Muscle of back (tissue), 11 donors: ENCODE measurements around the gene SH3RF3. TPM values are rescaled to one million over a fixed set of nuclear protein-coding genes. Genes with fewer than 3 reads are reported as not detected.

Experiments used
- DNase-seq, 3 donors: peaks; one replicate each; pipeline versions ENCODE4 v3.0.0 to v3.0.0-alpha.2; 2013
- polyA plus RNA-seq, 10 donors: library from polyadenylated mRNA; unstranded; fragments of 120-200 nt; gene quantifications; one replicate each; pipeline ENCODE4 v1.2.1, GENCODE V29; 2013; ENCODE audit not compliant: insufficient read length in 10 of 10

The SH3RF3 gene
- polyA plus RNA-seq, 10 donors = 3.8 to 7.0 (median 4.7) TPM

DNA sequence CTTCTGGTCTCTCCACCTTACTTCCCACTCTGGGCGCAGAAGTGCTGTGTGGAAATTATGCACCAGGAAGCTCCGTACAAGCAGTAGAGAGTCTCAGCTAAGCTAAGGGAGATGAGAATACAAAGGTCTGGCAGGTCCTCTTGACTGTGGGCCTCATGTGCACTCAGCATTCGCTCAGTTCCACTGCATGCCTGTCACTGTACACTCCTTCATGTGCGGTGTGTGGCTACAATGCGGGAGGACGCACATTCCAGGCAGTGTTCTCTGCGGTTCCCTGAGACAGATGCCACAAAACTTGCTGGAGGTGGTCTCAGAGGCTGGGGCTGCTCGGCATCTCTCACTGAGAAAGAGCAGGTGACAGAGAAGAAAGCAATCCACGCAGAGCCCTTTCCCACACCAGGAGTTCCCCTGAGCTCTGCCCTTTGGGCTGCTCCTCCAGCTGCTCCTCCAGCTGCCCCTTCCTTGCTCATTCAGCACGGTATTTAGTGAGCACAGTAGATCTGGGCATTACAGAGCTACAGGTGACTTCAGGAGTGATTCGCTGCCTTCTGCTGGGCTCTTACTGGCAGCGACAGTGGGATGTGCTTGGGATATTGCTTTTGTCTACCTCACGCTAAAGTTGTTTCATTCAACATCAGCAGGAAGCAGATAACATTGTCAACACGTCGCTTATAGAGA is 176.6 kb downstream of the SH3RF3 start:
- no peak for DNase-seq

DNA sequence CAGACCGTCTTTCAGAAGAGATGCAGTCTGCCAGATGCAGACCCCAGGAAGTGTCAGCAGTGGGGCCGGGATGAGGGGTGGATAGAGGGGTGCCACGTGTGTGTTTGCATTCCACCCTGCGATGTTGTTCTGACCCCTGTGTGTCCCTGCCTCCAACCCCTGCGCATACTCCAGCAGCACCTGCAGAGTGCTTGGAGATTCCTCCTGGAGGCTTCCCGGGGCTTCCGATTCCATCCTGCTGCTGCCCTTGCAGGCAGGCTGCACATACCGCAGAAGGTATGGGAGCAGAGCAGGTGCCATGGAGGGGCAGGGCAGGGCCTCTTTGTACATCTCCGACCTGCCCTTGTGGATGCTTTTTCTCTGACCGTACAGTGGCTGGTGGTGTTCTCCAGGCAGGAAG is 177.2 kb downstream of the SH3RF3 start:
- DNase-seq = no peak

DNA sequence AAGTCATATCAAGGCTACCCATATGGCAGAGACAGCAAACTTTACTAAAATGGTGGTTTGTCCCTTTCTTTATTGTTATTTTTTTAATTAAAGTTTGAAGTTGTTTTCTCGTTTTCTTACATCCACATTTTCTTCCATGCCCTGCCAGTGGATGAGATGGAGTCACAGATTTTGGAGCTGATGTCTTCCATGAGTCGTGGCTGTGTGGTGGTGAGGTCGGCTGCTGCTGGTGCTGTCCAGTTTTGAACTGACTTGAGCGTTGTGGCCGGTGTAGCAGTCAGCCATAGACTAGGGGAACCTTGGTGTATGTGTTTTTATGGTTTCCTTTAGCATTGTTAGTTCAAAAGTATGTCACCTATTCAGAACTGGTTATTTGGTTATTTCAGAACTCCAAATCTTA is 182.8 kb downstream of the SH3RF3 start:
- DNase-seq = no peak

DNA sequence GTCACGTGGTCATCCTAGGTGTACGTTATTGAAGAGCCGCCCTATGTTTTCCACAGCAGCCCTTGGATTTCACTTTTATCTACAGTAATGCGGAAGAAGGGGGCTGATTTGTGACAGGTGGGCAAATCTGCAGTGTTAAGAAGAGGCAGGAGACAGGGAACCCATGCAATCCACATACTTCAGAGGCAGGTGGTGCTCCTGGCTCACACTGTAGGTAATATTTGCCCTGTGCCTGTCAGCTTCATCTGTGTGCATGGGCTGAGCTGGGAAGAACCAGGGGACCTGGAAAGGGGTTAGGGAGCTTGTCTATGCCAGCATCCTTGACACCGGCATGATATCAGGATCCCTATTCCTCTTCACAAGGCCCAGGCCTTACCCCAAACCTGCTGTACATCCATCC is 183.9 kb downstream of the SH3RF3 start:
- no peak for DNase-seq

DNA sequence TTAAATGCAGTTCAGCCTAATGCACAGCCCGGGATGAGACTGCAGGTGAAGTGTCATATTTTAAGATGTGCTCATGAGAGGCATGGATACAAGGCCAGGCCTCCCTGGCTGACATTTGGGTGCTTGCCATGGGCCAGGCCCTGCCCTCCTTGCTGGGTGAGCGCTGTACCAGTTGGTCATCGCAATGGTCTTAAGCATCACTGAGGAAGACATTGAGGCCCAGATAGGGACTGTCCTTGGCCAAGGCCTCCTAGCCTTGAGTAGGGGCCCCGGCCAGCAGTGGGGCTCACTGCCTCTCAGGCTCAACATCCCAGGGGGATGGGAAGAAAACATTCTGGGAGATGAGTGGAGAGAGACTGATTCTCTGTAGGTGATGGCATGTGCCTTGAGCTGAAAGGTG is 184.3 kb downstream of the SH3RF3 start:
- DNase-seq = no peak

DNA sequence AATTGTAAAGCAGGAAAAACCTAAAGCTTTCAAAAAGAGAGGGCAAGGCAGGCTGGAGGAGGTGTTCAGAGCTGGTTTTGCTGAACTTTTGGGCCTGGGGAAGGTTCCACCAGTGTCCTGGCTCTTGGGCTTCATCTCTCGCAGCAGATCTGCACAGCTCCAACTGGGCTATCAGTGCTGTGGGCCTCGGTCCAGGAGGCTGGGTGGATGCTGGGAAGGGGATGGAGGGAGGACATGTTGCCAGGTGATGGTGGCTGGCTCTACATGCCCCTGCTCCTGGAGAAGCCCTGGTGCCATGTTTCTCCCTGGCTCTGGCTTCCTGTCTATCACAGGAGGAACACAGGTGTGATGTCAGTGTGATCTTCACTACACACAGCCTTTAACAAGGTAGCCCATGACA is 187.1 kb downstream of the SH3RF3 start:
- DNase-seq = no peak

DNA sequence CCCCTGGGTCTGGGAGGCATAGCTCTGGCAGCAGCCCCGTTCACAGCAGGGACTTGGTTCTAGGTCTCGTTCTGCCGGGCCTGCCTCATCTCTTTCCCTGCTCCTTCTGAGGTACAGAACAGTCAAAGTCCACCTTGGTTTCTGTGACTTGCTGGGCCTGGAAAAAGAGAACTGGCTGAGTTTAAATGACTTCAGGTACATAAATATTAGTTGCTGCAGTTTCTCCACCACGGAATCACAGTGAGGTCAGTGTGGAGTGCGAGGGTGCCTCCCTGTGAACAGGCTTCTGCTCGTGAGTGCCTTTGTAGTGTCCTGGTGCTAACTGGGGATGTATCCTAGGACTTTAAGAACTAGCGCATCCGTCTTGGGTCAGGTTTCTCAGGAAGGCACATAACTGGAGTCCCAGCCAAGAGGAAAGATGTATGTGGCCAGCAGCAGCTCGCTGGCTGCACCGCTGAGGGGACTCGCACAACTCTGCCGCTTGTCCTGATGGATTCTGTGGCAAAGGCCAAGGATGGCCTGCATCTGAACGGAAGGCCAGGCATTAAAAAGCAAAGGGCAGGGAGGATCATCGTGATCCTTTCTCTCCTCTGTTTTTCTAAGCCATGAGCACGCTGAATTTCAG is 188.6 kb downstream of the SH3RF3 start:
- peak; percentile 28 to 80 (median 50) for DNase-seq

DNA sequence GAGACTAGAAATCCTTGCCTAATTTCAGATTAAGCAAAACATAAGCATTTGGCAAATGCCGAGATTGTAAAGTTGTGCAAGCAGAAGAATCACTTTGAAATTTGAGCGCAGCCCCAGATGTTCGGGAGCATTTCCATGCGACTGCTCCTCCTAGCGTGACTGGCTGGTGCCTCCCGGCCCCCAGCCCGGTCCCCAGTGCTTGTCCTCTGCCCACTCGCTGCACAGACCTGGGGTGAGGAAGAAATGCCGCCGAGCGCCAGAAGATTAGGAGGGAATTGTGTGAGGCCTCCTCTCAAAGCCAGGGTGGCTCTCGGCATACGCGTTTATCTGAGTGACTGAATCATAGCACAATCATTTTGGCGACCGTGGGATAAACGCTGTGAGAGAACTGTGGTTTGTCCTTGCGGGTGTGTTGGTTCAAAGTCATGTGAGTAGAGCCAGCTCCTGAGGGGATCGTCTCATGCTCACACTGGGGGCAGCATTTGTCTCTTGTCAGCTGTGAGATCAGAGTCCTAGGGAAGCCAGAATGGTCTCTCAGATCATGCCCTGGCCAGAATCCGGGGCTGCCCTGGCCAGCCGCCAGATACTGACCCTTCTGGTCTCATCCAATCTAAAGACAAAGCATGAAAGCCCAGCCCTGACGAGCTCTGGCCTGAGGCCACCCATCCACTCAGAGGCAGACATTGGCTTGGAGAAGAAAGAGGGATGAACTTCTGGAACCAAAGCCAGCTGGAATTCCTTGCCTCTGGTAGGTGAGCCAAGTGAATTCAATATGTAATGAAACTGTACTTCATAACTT is 189.3 kb downstream of the SH3RF3 start:
- peak; percentile 86 to 98 (median 95) for DNase-seq

DNA sequence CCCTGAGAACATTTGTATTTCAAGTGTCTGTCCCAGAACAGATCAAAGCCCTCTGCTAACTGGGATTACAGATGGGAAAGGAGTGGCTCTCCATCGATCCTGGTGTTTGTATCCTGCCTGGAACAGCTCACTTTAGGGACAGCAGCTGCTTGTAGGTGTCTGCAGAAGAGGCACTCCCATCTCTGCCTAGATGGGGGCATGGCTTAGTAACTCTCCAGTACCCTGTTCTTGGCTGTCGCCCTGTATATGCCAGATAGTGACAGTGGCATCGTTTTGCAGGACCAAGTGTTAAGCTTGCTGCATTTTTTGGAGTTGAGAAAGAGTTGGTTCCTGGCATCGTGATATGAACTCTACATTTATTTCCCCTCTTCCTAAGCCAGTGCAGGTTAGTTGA is 189.9 kb downstream of the SH3RF3 start:
- DNase-seq = no peak

DNA sequence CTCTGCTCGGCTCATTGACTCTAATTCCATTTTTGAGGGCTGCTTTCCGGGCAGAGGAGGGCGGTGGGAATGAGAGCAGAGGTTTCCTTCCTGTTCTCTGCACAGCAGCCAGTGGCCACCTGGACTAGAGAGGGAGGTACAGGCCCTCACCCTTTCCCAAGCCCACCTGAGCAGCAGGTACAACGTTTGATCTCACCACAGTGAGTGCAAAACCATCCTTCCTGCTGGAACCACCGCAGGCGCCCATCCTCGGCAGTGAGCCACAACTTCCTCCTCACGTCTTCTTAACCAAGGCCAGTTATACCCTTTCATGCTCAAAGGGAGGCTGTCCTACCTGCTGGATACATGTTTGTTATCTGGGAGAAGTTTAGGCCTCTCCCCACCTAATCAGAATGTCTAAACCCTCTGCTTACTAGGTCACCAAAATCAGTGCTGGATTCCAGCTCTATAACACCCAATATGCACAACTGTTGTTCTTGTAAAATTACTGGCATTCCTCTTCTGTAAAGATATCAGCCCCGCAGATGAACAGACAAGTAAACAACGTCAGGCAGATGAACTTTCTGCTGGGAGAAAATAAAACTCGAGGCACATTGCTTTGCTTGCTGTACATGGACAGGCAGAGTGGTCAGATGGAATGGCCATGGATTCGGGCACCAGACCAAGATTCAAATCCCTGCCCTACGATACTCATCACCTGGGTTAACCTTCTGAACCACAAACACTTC is 191.4 kb downstream of the SH3RF3 start:
- DNase-seq = no peak

DNA sequence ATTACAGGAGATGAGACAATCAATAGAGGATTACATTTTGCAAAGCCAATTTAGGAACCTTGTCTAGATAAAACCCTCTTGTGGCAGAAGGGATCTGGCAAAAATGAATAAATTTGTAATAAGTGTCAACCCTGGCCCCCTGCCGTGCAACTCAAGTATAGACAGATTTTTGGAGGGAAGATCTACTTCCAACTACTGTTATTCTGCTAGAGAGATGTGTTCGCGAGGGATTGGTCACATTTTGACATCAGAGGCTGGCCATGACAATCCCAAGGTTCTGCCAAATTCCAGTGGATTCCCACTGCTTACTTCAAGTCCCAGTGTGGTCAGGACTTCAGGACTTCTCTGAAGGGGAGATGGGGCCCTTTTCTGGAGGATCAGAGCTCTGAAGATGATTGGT is 192.6 kb downstream of the SH3RF3 start:
- no peak for DNase-seq

DNA sequence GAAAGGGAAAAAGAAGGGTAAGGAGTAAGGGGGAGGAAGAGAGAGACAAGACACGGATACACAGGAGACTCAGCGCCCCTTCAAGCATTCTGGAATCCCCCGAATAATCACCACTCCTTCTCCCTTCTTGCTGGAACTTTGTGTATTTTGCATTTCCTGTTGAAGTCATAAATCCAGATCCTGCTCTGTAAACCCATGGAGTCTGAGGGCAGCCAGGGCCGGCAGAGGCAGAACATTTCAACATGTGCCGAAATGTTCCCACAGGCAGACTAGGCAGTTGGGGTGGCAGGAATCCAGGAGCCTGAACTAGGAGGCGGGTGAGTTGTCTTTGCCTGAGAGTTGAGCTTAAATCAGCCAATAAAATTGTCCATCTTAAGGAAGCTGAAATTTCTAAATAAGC is 193.1 kb downstream of the SH3RF3 start:
- peak; percentile 75 to 82 (median 77) for DNase-seq

DNA sequence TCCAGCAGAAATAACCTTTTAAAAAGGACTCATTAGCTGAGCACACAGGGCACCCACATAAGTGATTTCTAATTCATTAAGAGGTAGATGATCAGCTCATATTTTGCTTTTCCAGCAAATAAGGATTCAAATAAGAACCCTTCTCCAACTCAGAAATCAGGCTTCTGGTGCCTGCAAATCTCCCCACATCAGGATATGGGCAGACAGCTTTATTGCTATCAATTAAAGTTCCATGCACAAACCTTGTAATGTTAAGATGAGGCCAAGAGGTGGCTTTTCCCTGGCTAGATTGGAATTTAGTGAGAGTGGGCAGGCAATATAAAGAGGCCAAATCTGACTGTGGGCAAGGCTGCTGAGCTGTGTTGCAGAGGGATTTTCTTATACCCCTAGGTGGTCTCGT is 193.6 kb downstream of the SH3RF3 start:
- DNase-seq = no peak

DNA sequence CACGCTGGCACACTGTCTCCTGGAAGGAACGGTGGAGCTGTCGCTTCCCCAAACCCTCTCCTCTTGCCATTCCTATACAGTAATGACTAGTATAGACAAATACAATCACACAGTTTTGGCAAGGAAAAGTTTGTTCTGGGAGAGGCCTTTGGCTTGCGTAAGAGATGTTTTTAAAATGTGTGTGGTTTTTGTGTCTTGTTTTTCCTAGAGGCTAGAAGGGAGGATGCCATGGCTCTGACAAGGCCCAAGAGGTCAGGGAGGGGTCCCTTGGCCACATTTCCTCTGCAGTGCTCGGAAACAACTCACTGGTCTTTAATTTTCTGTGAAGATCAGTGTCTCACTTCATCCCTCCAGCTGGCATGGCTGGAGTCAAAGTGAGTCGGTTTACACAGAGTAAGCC is 195.9 kb downstream of the SH3RF3 start:
- peak; percentile 72 to 89 (median 82) for DNase-seq

DNA sequence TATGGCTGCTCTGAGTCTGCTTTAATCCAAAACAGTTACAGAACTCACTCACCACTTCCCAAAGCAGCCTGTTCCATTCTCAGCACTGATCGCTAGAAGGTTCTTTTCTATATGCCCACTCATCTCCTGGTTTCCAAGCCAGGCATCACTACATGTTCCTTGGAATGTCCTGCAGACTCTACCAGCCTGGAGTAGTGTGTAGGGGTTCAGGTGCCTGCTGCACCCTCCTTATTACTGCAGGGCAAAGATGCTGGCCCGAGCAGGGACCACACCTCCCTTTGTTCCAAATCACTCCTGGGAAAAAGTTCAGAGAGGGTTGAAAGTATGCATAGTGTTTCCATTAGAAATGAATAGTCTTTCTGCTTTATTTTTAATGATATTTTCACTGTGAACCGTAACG is 196.6 kb downstream of the SH3RF3 start:
- peak in 1 of 3 donors; percentile 56 for DNase-seq

DNA sequence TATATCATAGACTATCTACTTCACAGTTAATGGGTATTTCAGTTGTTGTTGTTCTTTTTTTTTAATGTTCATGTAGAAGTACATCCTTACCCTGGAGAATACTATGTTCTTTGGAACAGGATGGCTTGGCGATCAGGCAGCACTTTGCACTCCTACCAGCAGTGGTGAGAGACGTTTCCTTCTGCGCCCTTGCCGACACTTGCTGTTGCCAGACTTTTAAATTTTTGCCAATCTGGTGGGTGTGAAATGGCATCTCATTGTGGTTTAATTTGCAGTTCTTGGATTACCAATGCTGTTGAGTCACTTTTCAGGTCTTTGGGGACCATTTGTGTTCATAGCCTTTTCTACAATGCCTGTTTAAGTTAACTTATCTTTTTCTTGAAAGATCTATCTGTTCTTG is 197.3 kb downstream of the SH3RF3 start:
- no peak for DNase-seq

DNA sequence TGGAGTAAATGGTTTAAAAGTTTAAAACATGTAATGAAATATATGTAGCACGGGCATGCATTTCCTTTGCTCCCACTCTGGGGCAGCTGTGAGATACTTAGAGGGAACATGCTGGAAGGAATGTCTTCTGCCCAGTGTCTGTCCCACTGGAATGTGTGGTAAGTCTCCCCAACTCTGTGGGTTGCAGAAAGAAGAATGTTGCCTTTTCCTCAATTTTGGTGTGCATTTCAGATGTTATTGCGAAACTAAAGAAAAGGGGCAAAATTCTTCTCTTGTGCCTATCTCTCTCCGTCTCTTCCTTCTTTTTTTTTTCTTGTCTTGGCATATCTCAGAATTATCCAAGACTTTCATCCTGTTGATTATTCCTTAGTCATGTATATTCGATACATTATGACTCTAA is 201.1 kb downstream of the SH3RF3 start:
- peak in 1 of 3 donors; percentile 41 for DNase-seq

DNA sequence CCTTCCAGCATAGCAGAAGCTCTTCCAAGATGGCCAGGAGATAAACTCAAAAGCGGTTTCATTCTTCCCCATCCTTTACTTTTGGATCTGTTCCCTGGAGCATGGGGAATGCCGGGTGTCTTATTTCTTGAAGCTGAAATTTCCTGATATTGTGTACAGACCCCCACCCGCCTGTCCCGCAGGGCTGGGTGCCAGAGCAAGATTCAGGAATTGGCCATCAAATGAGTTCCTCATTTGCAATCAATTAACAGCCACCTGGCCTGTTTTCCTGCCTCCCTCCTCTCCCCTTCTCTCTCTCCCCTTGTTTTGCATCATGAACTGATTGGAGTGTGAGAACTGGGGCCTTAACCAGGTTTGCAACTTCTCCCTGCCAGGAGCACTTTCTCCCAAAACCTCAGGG is 202.1 kb downstream of the SH3RF3 start:
- peak; percentile 32 to 82 (median 64) for DNase-seq

DNA sequence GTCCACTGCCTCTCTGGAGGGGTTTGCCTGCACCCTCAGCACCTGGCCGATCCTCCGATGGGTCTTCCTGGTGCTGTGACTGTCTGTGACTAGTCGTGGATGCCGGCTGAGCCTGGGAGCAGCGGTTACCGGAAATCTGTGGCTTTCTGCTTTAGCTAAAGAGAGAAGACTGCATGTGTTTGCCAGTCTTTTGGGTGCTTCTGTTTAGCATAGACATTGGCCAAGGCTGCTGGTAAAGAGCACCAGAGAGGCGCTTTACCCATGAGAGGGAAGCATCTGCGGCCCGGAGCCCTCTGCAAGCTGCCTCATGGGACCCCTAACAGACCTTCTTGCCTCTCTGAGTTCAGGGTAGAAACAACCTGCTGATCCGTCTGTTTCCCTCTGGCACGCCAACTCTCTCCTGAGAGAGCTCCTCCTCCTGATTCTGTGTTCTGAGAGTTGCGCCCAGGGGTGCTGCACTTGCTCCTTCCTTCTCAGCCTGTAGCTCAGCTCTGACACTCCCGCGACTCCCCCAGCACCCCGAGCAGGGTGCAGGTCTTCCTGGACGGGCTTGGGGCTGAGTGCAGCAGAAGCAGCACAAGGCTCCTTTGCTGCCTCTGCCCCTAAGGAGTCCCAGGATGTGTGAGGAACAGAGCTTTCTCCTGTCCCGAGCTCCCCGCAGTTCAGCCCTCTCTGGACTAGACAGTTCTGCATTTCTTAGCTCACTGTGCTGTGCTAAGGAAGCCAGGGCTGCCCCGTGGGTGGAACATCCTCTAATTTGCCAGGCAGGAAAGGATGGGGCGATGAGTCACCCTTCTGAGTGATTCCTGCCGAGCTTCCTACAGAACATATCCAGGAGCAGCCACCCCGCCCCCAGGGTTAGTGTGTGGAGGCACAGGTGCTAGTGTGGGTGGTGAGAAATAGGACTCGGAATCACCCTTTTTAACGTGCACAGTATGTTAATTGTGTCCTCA is 203.2 kb downstream of the SH3RF3 start:
- peak; percentile 57 to 83 (median 71) for DNase-seq

DNA sequence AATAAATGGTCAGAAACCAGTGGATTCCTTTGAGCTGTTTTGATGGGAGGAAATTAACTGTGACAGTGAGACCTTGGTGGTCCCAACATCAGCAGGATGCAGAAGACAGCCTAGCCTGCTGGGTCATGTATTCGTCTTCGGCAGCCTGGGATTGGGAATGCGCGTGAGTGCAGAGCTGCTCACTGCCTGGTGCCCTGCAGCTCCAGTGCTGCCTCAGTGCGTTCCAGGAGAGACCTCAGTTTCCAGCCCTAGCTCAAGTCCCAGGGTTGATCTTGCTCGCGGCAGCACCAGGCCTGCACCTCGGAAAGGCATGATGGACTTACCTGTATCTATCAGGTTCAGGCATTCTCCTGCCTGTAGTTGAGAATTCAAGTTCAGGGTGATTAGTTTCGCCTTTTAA is 203.9 kb downstream of the SH3RF3 start:
- DNase-seq = no peak
